Activated B cell treated with CpG ODN at 0.5 μM for 24 hours (primary cell): Measurements from ENCODE around the gene MRPL38. TPM values are rescaled to one million over a fixed set of nuclear protein-coding genes. Genes with fewer than 3 reads are reported as not detected.

Experiments
- ATAC-seq: fragments of 200-7000 bp; cut with Tn5 transposase; one replicate; pipeline ENCODE4 v1.10.0; 2021; ENCODE audit warnings: low read depth, mild to moderate bottlenecking, moderate library complexity
- CTCF ChIA-PET: fragments of 350-600 bp; sonication (Branson Sonifier 250); formaldehyde crosslinking; loops from one replicate; lab custom pipeline; 2021; ENCODE audit warnings: antibody characterized with exemption; lab: Charles Lee
- POLR2A ChIA-PET: fragments of 350-600 bp; sonication (Branson Sonifier 250); formaldehyde crosslinking; loops from one replicate; lab custom pipeline; 2021; ENCODE audit warnings: antibody characterized with exemption; lab: Charles Lee
- DNase-seq: peaks from one replicate; pipeline ENCODE4 v3.0.0; 2022
- H3K27ac Mint-ChIP-seq: one replicate; pipeline ENCODE4 v1.8.0; 2020; ENCODE audit warnings: mixed read lengths
- H3K27me3 Mint-ChIP-seq: one replicate; pipeline ENCODE4 v1.8.0; 2021; ENCODE audit warnings: mixed read lengths
- H3K36me3 Mint-ChIP-seq: one replicate; pipeline ENCODE4 v1.8.0; 2021; ENCODE audit warnings: low read depth, mixed read lengths
- H3K4me1 Mint-ChIP-seq: one replicate; pipeline ENCODE4 v1.8.0; 2021; ENCODE audit warnings: mixed read lengths
- H3K4me3 Mint-ChIP-seq: one replicate; pipeline ENCODE4 v1.8.0; 2020; ENCODE audit warnings: mild to moderate bottlenecking, mixed read lengths
- H3K9me3 Mint-ChIP-seq: one replicate; pipeline ENCODE4 v1.8.0; 2020; ENCODE audit warnings: mixed read lengths
- CTCF ChIP-seq: fragments of 200-600 bp; IDR thresholded peaks from one replicate; pipeline ENCODE4 v1.8.0; 2022; ENCODE audit warnings: antibody characterized with exemption, mild to moderate bottlenecking
- intact Hi-C: fragments of 100-400 bp; cut with micrococcal nuclease; formaldehyde crosslinking; loops from one replicate; pipeline ENCODE4 v1.15.1; 2024
- total RNA-seq: library from RNA; stranded (reverse); gene quantifications from 2 replicates; pipeline ENCODE4 v1.2.3, GENCODE V29; 2022

The MRPL38 gene
- total RNA-seq, 1 donor from 2014 or later = 137 TPM

- POLR2A ChIA-PET = interaction anchor here (0.6 kb wide), 2 partner anchors 96 to 117 kb away, joined by 3 to 5 read pairs; no protein-coding TSS in a partner anchor
- Mint-ChIP-seq H3K27ac (no peak overlapping the region), H3K4me1 (peaks cover 16% of the 10 kb centered on the region), H3K27me3 (no peaks in the 10 kb centered on the region), H3K4me3 (no peak overlapping the region), H3K36me3 (peaks cover 40% of the 10 kb centered on the region), H3K9me3 (no peaks in the 10 kb centered on the region)
- no peak for ATAC-seq
- TF ChIP-seq CTCF = no peak
- CTCF ChIA-PET = no interaction called here
- intact Hi-C loops = loop anchor here (10.0 kb wide), 1 partner anchor 373 kb away; no protein-coding TSS in a partner anchor
- no peak for DNase-seq
Observed at GRCh38 chr17:75901727-75902126, 3.0 kb downstream of the MRPL38 start.

- no peak for TF ChIP-seq CTCF
- intact Hi-C loops = loop anchor here (10.0 kb wide), 1 partner anchor 374 kb away; no protein-coding TSS in a partner anchor
- Mint-ChIP-seq H3K9me3 (no peaks in the 10 kb centered on the region), H3K36me3 (peaks cover 40% of the 10 kb centered on the region), H3K27ac (no peak overlapping the region), H3K4me1 (peaks cover 16% of the 10 kb centered on the region), H3K27me3 (no peaks in the 10 kb centered on the region), H3K4me3 (no peak overlapping the region)
- ChIA-PET CTCF (interaction anchor here (1.5 kb wide), 1 partner anchor 24 kb away, joined by 3 read pairs; no protein-coding TSS in a partner anchor), POLR2A (interaction anchor here (0.7 kb wide), 3 partner anchors 46 to 371 kb away, joined by 3 to 5 read pairs (median 3); partner anchors contain the start of gene WBP2)
- no peak for ATAC-seq
- no peak for DNase-seq
Observed at GRCh38 chr17:75900691-75901533, 3.8 kb downstream of the MRPL38 start.

GRCh38 chr17:75899767-75900468, 4.8 kb downstream of the MRPL38 start:
- H3K4me3 Mint-ChIP-seq = no peak overlapping the region
- peaks cover 22% of the 10 kb centered on the region for H3K4me1 Mint-ChIP-seq
- H3K9me3 Mint-ChIP-seq = no peaks in the 10 kb centered on the region
- H3K27me3 Mint-ChIP-seq = no peaks in the 10 kb centered on the region
- H3K27ac Mint-ChIP-seq = no peak overlapping the region
- H3K36me3 Mint-ChIP-seq = peaks cover 40% of the 10 kb centered on the region
- ChIA-PET POLR2A (interaction anchor here (0.7 kb wide), 2 partner anchors 45 to 120 kb away, joined by 3 read pairs; partner anchors contain the start of gene WBP2), CTCF (interaction anchor here (1.5 kb wide), 1 partner anchor 23 kb away, joined by 3 read pairs; no protein-coding TSS in a partner anchor)
- intact Hi-C loops = loop anchor here (10.0 kb wide), 1 partner anchor 375 kb away; no protein-coding TSS in a partner anchor
- no peak for TF ChIP-seq CTCF
- DNase-seq (no peak), ATAC-seq (no peak)

- no peak overlapping the region for H3K4me3 Mint-ChIP-seq
- H3K4me1 Mint-ChIP-seq = peaks cover 23% of the 10 kb centered on the region
- no peaks in the 10 kb centered on the region for H3K9me3 Mint-ChIP-seq
- ChIA-PET CTCF (no interaction called here), POLR2A (no interaction called here)
- H3K27me3 Mint-ChIP-seq = no peaks in the 10 kb centered on the region
- ATAC-seq = no peak
- peaks cover 40% of the 10 kb centered on the region for H3K36me3 Mint-ChIP-seq
- TF ChIP-seq CTCF = no peak
- DNase-seq = no peak
- no peak overlapping the region for H3K27ac Mint-ChIP-seq
- intact Hi-C loops = no loop called here
Observed at GRCh38 chr17:75899353-75899752, 5.3 kb downstream of the MRPL38 start.
